Thyroid gland (tissue), 4 donors: ENCODE data around the gene NKTR.

Experiments used
- POLR2A ChIP-seq, 2 donors: fragments of 450-650 bp; IDR thresholded peaks; one replicate each; pipeline ENCODE4 v1.6.1; 2017; ENCODE audit warnings: antibody characterized with exemption in 2 of 2, mild to moderate bottlenecking in 2 of 2, moderate library complexity in 1 of 2
- TF ChIP-seq, protein P1 (sequence below), 6 experiments: fragments of 200-600 bp in 3 of 6; fragments of 450-650 bp in 3 of 6; sonication (generic) in 3 of 6; IDR thresholded peaks; one replicate each; pipeline ENCODE4 v1.5.1; 2016 to 2019; ENCODE audit warnings: antibody characterized with exemption in 6 of 6, mild to moderate bottlenecking in 2 of 6, inconsistent platforms in 1 of 6, moderate library complexity in 1 of 6

DNA sequence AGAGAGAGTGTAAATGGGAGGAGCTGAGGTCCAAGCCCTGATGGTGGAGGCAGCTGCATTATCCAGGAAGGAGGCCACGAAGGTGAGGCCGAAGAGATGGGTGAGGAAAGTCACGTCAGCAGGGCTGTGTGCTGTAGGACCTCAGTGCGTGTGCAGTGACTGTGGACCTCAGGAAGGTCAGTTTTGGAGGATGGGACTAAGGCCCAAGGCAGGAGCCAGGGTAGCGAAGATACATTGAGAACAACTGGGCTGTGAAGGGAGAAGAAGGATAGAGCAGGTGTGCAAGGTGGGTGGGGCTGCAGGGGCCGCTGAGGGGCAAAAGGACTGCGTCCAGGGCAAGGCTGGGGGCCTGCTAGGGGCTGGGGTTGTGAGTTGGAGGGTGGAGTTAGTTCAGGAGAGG is 89.7 kb downstream of the NKTR start:
- TF ChIP-seq, protein P1, sequence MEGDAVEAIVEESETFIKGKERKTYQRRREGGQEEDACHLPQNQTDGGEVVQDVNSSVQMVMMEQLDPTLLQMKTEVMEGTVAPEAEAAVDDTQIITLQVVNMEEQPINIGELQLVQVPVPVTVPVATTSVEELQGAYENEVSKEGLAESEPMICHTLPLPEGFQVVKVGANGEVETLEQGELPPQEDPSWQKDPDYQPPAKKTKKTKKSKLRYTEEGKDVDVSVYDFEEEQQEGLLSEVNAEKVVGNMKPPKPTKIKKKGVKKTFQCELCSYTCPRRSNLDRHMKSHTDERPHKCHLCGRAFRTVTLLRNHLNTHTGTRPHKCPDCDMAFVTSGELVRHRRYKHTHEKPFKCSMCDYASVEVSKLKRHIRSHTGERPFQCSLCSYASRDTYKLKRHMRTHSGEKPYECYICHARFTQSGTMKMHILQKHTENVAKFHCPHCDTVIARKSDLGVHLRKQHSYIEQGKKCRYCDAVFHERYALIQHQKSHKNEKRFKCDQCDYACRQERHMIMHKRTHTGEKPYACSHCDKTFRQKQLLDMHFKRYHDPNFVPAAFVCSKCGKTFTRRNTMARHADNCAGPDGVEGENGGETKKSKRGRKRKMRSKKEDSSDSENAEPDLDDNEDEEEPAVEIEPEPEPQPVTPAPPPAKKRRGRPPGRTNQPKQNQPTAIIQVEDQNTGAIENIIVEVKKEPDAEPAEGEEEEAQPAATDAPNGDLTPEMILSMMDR (IDR thresholded peaks at IDR 0.05), result no peak
- TF ChIP-seq POLR2A (IDR thresholded peaks at IDR 0.05), result no peak
